Glomerular visceral epithelial cell (primary cell): ENCODE results near the gene TMEM175.

ENCODE experiments used
- DNase-seq: peaks from one replicate; pipeline ENCODE4 v3.0.0-alpha.2; 2016; ENCODE audit errors: extremely low spot score

Gene TMEM175

GRCh38 chr4:931960-932712, at the start of gene TMEM175, which contains the start of gene GAK:
TMEM175 (plus strand) TSS chr4:932460; CDS start chr4:947740, 15,280 bp downstream.
GAK (minus strand) TSS chr4:932316; CDS start chr4:932187, 129 bp downstream.
- DNase-seq, result peak; percentile 96

GRCh38 chr4:882646-883045, 49.6 kb upstream of the TMEM175 start:
- DNase-seq, result no peak

- no peak for DNase-seq
Measured at GRCh38 chr4:883377-884095, 48.7 kb upstream of the TMEM175 start.

- no peak for DNase-seq
Measured at GRCh38 chr4:884259-884658, 48.0 kb upstream of the TMEM175 start.

GRCh38 chr4:884896-885295, 47.4 kb upstream of the TMEM175 start:
- no peak for DNase-seq

GRCh38 chr4:885353-885752, 46.9 kb upstream of the TMEM175 start:
- DNase-seq, result no peak

- no peak for DNase-seq
Measured at GRCh38 chr4:886244-886643, 46.0 kb upstream of the TMEM175 start.

- DNase-seq, result no peak
Measured at GRCh38 chr4:887034-887763, 45.1 kb upstream of the TMEM175 start.

- DNase-seq, result no peak
Measured at GRCh38 chr4:888029-888428, 44.2 kb upstream of the TMEM175 start.

- DNase-seq, result no peak
Measured at GRCh38 chr4:889516-889915, 42.7 kb upstream of the TMEM175 start.

GRCh38 chr4:890036-890695, 42.1 kb upstream of the TMEM175 start:
- DNase-seq, result no peak

GRCh38 chr4:891747-892146, 40.5 kb upstream of the TMEM175 start:
- DNase-seq, result no peak

- DNase-seq, result no peak
Measured at GRCh38 chr4:892780-893179, 39.5 kb upstream of the TMEM175 start.

- DNase-seq, result no peak
Measured at GRCh38 chr4:893276-893994, 38.8 kb upstream of the TMEM175 start.

- no peak for DNase-seq
Measured at GRCh38 chr4:893995-894705, 38.1 kb upstream of the TMEM175 start.

GRCh38 chr4:895596-895995, 36.7 kb upstream of the TMEM175 start:
- DNase-seq, result no peak

GRCh38 chr4:896216-896615, 36.0 kb upstream of the TMEM175 start:
- no peak for DNase-seq

- DNase-seq, result no peak
Measured at GRCh38 chr4:896630-897029, 35.6 kb upstream of the TMEM175 start.

- no peak for DNase-seq
Measured at GRCh38 chr4:898123-898522, 34.1 kb upstream of the TMEM175 start.

GRCh38 chr4:898869-899555, 33.2 kb upstream of the TMEM175 start:
- DNase-seq, result no peak
